Thyroid gland (tissue), 4 donors: ENCODE results near the gene STAT3.

Source experiments
- CTCF ChIP-seq, 6 experiments: fragments of 200-600 bp in 3 of 6; fragments of 450-650 bp in 3 of 6; sonication (generic) in 3 of 6; IDR thresholded peaks; one replicate each; pipeline ENCODE4 v1.5.1; 2016 to 2019; ENCODE audit warnings: antibody characterized with exemption in 6 of 6, mild to moderate bottlenecking in 2 of 6, inconsistent platforms in 1 of 6, moderate library complexity in 1 of 6
- POLR2A ChIP-seq, 2 donors: fragments of 450-650 bp; IDR thresholded peaks; one replicate each; pipeline ENCODE4 v1.6.1; 2017; ENCODE audit warnings: antibody characterized with exemption in 2 of 2, mild to moderate bottlenecking in 2 of 2, moderate library complexity in 1 of 2

- TF ChIP-seq CTCF (IDR thresholded peaks at IDR 0.05), result peak; percentile 37 to 79 (median 74)
- TF ChIP-seq POLR2A (IDR thresholded peaks at IDR 0.05), result no peak
Measured at GRCh38 chr17:42428141-42428944, 40.1 kb upstream of the STAT3 start.
